ENCODE measurements around the gene ZBTB43. TPM values are rescaled to one million over a fixed set of nuclear protein-coding genes. Genes with fewer than 3 reads are reported as not detected.

The ZBTB43 gene
- total RNA-seq, 4 donors from 2014 or later: 11.6 to 141 (median 16.2) TPM

GRCh38 chr9:126847051-126847450 is 42.2 kb downstream of the ZBTB43 start:
- TF ChIP-seq, protein P1, sequence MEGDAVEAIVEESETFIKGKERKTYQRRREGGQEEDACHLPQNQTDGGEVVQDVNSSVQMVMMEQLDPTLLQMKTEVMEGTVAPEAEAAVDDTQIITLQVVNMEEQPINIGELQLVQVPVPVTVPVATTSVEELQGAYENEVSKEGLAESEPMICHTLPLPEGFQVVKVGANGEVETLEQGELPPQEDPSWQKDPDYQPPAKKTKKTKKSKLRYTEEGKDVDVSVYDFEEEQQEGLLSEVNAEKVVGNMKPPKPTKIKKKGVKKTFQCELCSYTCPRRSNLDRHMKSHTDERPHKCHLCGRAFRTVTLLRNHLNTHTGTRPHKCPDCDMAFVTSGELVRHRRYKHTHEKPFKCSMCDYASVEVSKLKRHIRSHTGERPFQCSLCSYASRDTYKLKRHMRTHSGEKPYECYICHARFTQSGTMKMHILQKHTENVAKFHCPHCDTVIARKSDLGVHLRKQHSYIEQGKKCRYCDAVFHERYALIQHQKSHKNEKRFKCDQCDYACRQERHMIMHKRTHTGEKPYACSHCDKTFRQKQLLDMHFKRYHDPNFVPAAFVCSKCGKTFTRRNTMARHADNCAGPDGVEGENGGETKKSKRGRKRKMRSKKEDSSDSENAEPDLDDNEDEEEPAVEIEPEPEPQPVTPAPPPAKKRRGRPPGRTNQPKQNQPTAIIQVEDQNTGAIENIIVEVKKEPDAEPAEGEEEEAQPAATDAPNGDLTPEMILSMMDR (IDR thresholded peaks at IDR 0.05): no peak
- no peak for TF ChIP-seq POLR2A (IDR thresholded peaks at IDR 0.05)
- DNase-seq: no peak
- no peaks in the 10 kb centered on the region for H3K9me3 ChIP-seq

GRCh38 chr9:126849591-126850225 is 44.9 kb downstream of the ZBTB43 start:
- no peak for DNase-seq
- no peaks in the 10 kb centered on the region for H3K27me3 ChIP-seq
- no peak overlapping the region for H3K4me3 ChIP-seq
- no peaks in the 10 kb centered on the region for H3K4me1 ChIP-seq
- no peaks in the 10 kb centered on the region for H3K9me3 ChIP-seq
- no peak for TF ChIP-seq POLR2A (IDR thresholded peaks at IDR 0.05)
- TF ChIP-seq, protein P1 (IDR thresholded peaks at IDR 0.05): no peak
- H3K36me3 ChIP-seq: no peaks in the 10 kb centered on the region
- H3K27ac ChIP-seq: no peak overlapping the region

More at GRCh38 chr9:126847051-126847450, 42.2 kb downstream of the ZBTB43 start:
- no peaks in the 10 kb centered on the region for H3K27me3 ChIP-seq
- no peak overlapping the region for H3K27ac ChIP-seq
- H3K36me3 ChIP-seq: no peaks in the 10 kb centered on the region
- no peak overlapping the region for H3K4me3 ChIP-seq
- no peaks in the 10 kb centered on the region for H3K4me1 ChIP-seq

- no peak overlapping the region for H3K4me3 ChIP-seq
- H3K27me3 ChIP-seq: no peaks in the 10 kb centered on the region
- TF ChIP-seq, protein P1 (IDR thresholded peaks at IDR 0.05): no peak
- no peak for TF ChIP-seq POLR2A (IDR thresholded peaks at IDR 0.05)
- DNase-seq: no peak
- no peaks in the 10 kb centered on the region for H3K36me3 ChIP-seq
- H3K9me3 ChIP-seq: no peaks in the 10 kb centered on the region
- H3K4me1 ChIP-seq: no peaks in the 10 kb centered on the region
- no peak overlapping the region for H3K27ac ChIP-seq
These were observed 46.5 kb downstream of the ZBTB43 start for GRCh38 chr9:126851286-126851880.

DNA sequence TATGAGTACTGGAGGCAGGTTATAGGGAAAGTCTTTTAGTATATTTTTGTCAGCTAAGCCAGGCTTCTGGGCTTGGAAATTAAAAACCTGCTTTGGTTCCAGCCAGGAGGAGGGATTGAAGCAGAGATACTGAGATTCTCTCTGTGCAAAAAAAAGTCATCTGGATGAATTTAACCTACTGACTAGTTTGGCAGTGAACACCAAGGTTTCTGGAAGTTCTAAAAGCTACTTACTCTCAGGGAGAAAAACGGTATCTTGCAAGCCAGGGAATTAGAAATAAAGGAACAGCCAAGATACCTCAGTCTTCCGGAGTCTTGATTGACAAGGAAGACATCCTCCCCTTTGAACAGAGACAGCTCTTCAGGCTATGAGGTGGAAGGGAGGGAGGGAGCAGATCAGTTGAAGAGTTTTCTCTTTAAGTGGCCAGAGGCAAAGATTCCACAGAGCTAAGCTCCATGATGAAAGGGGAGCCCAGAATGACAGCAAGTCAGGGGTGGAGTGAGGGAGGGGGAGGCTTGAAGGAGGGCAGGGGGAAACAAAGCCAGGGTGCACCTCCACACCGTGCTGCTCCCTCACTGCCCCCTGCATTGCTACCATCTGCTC is 47.3 kb downstream of the ZBTB43 start:
- H3K27ac ChIP-seq: no peak overlapping the region
- TF ChIP-seq POLR2A (IDR thresholded peaks at IDR 0.05): no peak
- TF ChIP-seq, protein P1 (IDR thresholded peaks at IDR 0.05): no peak
- no peaks in the 10 kb centered on the region for H3K27me3 ChIP-seq

GRCh38 chr9:126853667-126854066 is 48.8 kb downstream of the ZBTB43 start:
- Histone ChIP-seq H3K36me3 (no peaks in the 10 kb centered on the region), H3K4me3 (no peak overlapping the region), H3K27ac (no peak overlapping the region), H3K4me1 (no peaks in the 10 kb centered on the region), H3K27me3 (no peaks in the 10 kb centered on the region), H3K9me3 (no peaks in the 10 kb centered on the region)
- DNase-seq: no peak
- TF ChIP-seq, protein P1 (IDR thresholded peaks at IDR 0.05): no peak
- TF ChIP-seq POLR2A (IDR thresholded peaks at IDR 0.05): no peak

More for the DNA sequence above, 47.3 kb downstream of the ZBTB43 start:
- Histone ChIP-seq H3K4me1 (no peaks in the 10 kb centered on the region), H3K36me3 (no peaks in the 10 kb centered on the region), H3K4me3 (no peak overlapping the region), H3K9me3 (no peaks in the 10 kb centered on the region)
- DNase-seq: no peak

All from Peyer's patch (tissue), 4 donors.